H1 (cell line): ENCODE measurements around the gene WAC. TPM values are rescaled to one million over a fixed set of nuclear protein-coding genes. Genes with fewer than 3 reads are reported as not detected.

Experiments used
- CTCF ChIA-PET: fragments of 300-600 bp; sonication (Branson Sonifier 250); formaldehyde crosslinking; loops from one replicate; lab custom pipeline; 2021; ENCODE audit not compliant: partially characterized antibody; lab: Charles Lee
- POLR2A ChIA-PET: fragments of 300-600 bp; sonication (Branson Sonifier 250); formaldehyde crosslinking; loops from one replicate; lab custom pipeline; 2021; ENCODE audit warnings: inconsistent platforms; ENCODE audit not compliant: partially characterized antibody; lab: Charles Lee
- DNase-seq, 2 experiments: peaks; one replicate each; pipeline versions ENCODE4 v3.0.0 to v3.0.0-alpha.2; 2010 to 2022; ENCODE audit warnings: low spot score in 2 of 2, low read depth in 1 of 2, mixed read lengths in 1 of 2
- FAIRE-seq: peaks from 2 replicates; lab custom pipeline; 2011; peaks lifted over from hg19 to GRCh38; lab: Jason Lieb, UNC
- H2AFZ ChIP-seq: 2 replicates; pipeline ENCODE4 v1.8.1; 2012; ENCODE audit warnings: low read length, inconsistent platforms
- H2AK5ac ChIP-seq: 2 replicates; pipeline ENCODE4 v1.6.1; 2013; ENCODE audit warnings: low read depth, low read length
- H2BK120ac ChIP-seq: replicated peaks from 2 replicates; pipeline ENCODE3; 2013; ENCODE audit warnings: low read depth, low read length, inconsistent platforms
- H2BK12ac ChIP-seq: 2 replicates; pipeline ENCODE4 v1.6.1; 2013; ENCODE audit warnings: low read depth, low read length
- H2BK15ac ChIP-seq: 2 replicates; pipeline ENCODE4 v1.6.1; 2013; ENCODE audit warnings: low read length
- H2BK20ac ChIP-seq: 2 replicates; pipeline ENCODE4 v1.6.1; 2013; ENCODE audit warnings: low read length
- H2BK5ac ChIP-seq: 2 replicates; pipeline ENCODE4 v1.6.1; 2013; ENCODE audit warnings: low read depth, low read length
- H3K14ac ChIP-seq: 2 replicates; pipeline ENCODE4 v1.6.1; 2013; ENCODE audit warnings: inconsistent platforms; ENCODE audit not compliant: insufficient read length
- H3K18ac ChIP-seq: 2 replicates; pipeline ENCODE4 v1.6.1; 2013; ENCODE audit warnings: low read length; ENCODE audit errors: extremely low read depth
- H3K23ac ChIP-seq: 2 replicates; pipeline ENCODE4 v1.6.1; 2013; ENCODE audit warnings: inconsistent platforms; ENCODE audit not compliant: insufficient read length
- H3K23me2 ChIP-seq: 2 replicates; pipeline ENCODE4 v1.6.1; 2013; ENCODE audit warnings: low read depth, low read length
- H3K27ac ChIP-seq: 2 replicates; pipeline ENCODE4 v1.6.1; 2011; ENCODE audit warnings: low read depth, low read length, inconsistent platforms
- H3K27me3 ChIP-seq, 4 experiments: replicated peaks in 1 of 4; 1 replicate in 1 of 4; 2 replicates in 3 of 4; pipeline versions ENCODE4 v1.6.1 to v1.8.1; 2011 to 2013; ENCODE audit warnings: low read length in 3 of 4, mild to moderate bottlenecking in 3 of 4, inconsistent platforms in 2 of 4, mixed read lengths in 2 of 4, moderate library complexity in 1 of 4; ENCODE audit not compliant: control insufficient read depth in 3 of 4, insufficient read depth in 3 of 4; ENCODE audit errors: extremely low read depth in 1 of 4
- H3K36me3 ChIP-seq, 4 experiments: 2 replicates each; pipeline versions ENCODE4 v1.6.1 to v1.8.1; 2011 to 2013; ENCODE audit warnings: mild to moderate bottlenecking in 4 of 4, low read length in 3 of 4, moderate library complexity in 2 of 4, control low read depth in 1 of 4, inconsistent platforms in 1 of 4; ENCODE audit not compliant: insufficient read depth in 4 of 4, control insufficient read depth in 2 of 4
- H3K4ac ChIP-seq: replicated peaks from 2 replicates; pipeline ENCODE3; 2013; ENCODE audit warnings: low read length, low read depth, mixed read lengths, inconsistent platforms; ENCODE audit not compliant: insufficient read length
- H3K4me1 ChIP-seq, 4 experiments: replicated peaks in 1 of 4; 1 replicate in 1 of 4; 2 replicates in 3 of 4; pipeline versions ENCODE4 v1.6.1 to v1.8.1; 2011 to 2013; ENCODE audit warnings: low read length in 3 of 4, inconsistent platforms in 2 of 4, mixed read lengths in 1 of 4; ENCODE audit not compliant: insufficient read depth in 4 of 4, control insufficient read depth in 3 of 4
- H3K4me2 ChIP-seq, 2 experiments: 2 replicates each; pipeline versions ENCODE4 v1.6.1 to v1.8.1; 2011 to 2013; ENCODE audit warnings: low read depth in 2 of 2, low read length in 2 of 2, control low read depth in 1 of 2, inconsistent platforms in 1 of 2, mild to moderate bottlenecking in 1 of 2; ENCODE audit not compliant: insufficient read depth in 1 of 2
- H3K4me3 ChIP-seq, 4 experiments: fragments of 200-600, 300-600 bp in 1 of 4; sonication (generic), shearing (Covaris generic), sonication (Bioruptor Twin) in 1 of 4; 2 replicates each; pipeline versions ENCODE4 v1.5.1 to v1.8.1; 2011 to 2016; ENCODE audit warnings: low read length in 4 of 4, low read depth in 3 of 4, control low read depth in 2 of 4, inconsistent platforms in 2 of 4, mild to moderate bottlenecking in 2 of 4, mixed read lengths in 1 of 4, moderate library complexity in 1 of 4; ENCODE audit not compliant: insufficient read depth in 2 of 4; ENCODE audit errors: extremely low read depth in 1 of 4
- H3K56ac ChIP-seq: replicated peaks from 2 replicates; pipeline ENCODE3; 2013; ENCODE audit warnings: low read depth, mild to moderate bottlenecking, mixed read lengths, low read length, inconsistent platforms; ENCODE audit not compliant: insufficient read length
- H3K79me1 ChIP-seq: 2 replicates; pipeline ENCODE4 v1.6.1; 2013; ENCODE audit warnings: low read depth, low read length, control low read depth
- H3K79me2 ChIP-seq, 2 experiments: 2 replicates each; pipeline versions ENCODE4 v1.6.1 to v1.8.1; 2012 to 2013; ENCODE audit warnings: low read length in 2 of 2, mild to moderate bottlenecking in 2 of 2, inconsistent platforms in 1 of 2; ENCODE audit not compliant: insufficient read depth in 2 of 2, control insufficient read depth in 1 of 2
- H3K9ac ChIP-seq, 4 experiments: replicated peaks in 1 of 4; 1 replicate in 1 of 4; 2 replicates in 3 of 4; pipeline versions ENCODE4 v1.6.1 to v1.8.1; 2011 to 2013; ENCODE audit warnings: low read depth in 3 of 4, low read length in 3 of 4, control low read depth in 2 of 4, mild to moderate bottlenecking in 2 of 4, moderate library complexity in 2 of 4, inconsistent platforms in 1 of 4; ENCODE audit errors: extremely low read depth in 1 of 4
- H3K9me3 ChIP-seq, 2 experiments: 2 replicates each; pipeline versions ENCODE4 v1.6.1 to v1.8.1; 2012 to 2013; ENCODE audit warnings: mild to moderate bottlenecking in 2 of 2, moderate library complexity in 2 of 2, control low read depth in 1 of 2, inconsistent platforms in 1 of 2, low read depth in 1 of 2, low read length in 1 of 2, mixed read lengths in 1 of 2; ENCODE audit not compliant: insufficient read depth in 2 of 2
- H4K20me1 ChIP-seq, 2 experiments: replicated peaks in 1 of 2; 2 replicates each; pipeline versions ENCODE3 to v1.8.1; 2011 to 2013; ENCODE audit warnings: inconsistent platforms in 2 of 2, low read length in 2 of 2, mild to moderate bottlenecking in 1 of 2; ENCODE audit not compliant: insufficient read depth in 2 of 2, control insufficient read depth in 1 of 2
- H4K5ac ChIP-seq: 2 replicates; pipeline ENCODE4 v1.6.1; 2013; ENCODE audit warnings: low read length, low read depth, mixed read lengths, inconsistent platforms; ENCODE audit not compliant: insufficient read length
- H4K8ac ChIP-seq: 2 replicates; pipeline ENCODE4 v1.8.0; 2013; ENCODE audit warnings: mild to moderate bottlenecking, moderate library complexity, low read length, inconsistent platforms; ENCODE audit not compliant: insufficient read depth; ENCODE audit errors: extremely low read depth
- H4K91ac ChIP-seq: replicated peaks from 2 replicates; pipeline ENCODE3; 2013; ENCODE audit warnings: low read length, mixed read lengths, inconsistent platforms; ENCODE audit not compliant: insufficient read length
- ASH2L ChIP-seq: fragments of 200-600, 300-600 bp; sonication (generic); IDR thresholded peaks from one replicate; pipeline ENCODE4 v1.7.1; 2017; ENCODE audit warnings: low read length
- CBX8 ChIP-seq: fragments of 300-800, 300-1000 bp; sonication (generic); IDR thresholded peaks from 2 replicates; pipeline ENCODE4 v1.7.1; 2016; ENCODE audit warnings: low read depth, low read length, borderline replicate concordance
- CEBPB ChIP-seq: IDR thresholded peaks from 2 replicates; pipeline ENCODE4 v1.6.1; 2012; ENCODE audit warnings: low read depth, low read length
- CTCF ChIP-seq, 3 experiments: IDR thresholded peaks; 1 replicate in 2 of 3; 2 replicates in 1 of 3; pipeline versions ENCODE4 v1.5.1 to v1.6.1; 2011; ENCODE audit warnings: low read length in 3 of 3, mild to moderate bottlenecking in 3 of 3, inconsistent platforms in 2 of 3, low read depth in 1 of 3, moderate library complexity in 1 of 3; ENCODE audit not compliant: insufficient read depth in 1 of 3; ENCODE audit errors: control extremely low read depth in 1 of 3
- EGR1 ChIP-seq: IDR thresholded peaks from 2 replicates; pipeline ENCODE4 v1.6.1; 2011; ENCODE audit warnings: low read depth, low read length, borderline replicate concordance
- JUN ChIP-seq: IDR thresholded peaks from 2 replicates; pipeline ENCODE4 v1.6.1; 2011; ENCODE audit warnings: low read depth, mild to moderate bottlenecking, improper control_type of control experiment, low read length
- KDM1A ChIP-seq: fragments of 200-600, 300-600 bp; sonication (generic); IDR thresholded peaks from 2 replicates; pipeline ENCODE4 v1.7.1; 2016; ENCODE audit warnings: mild to moderate bottlenecking, low read length, borderline replicate concordance
- KDM4A ChIP-seq: IDR thresholded peaks from one replicate; pipeline ENCODE4 v1.7.1; 2012; ENCODE audit warnings: low read depth, mild to moderate bottlenecking, moderate library complexity, low read length, inconsistent platforms; ENCODE audit not compliant: severe bottlenecking
- NANOG ChIP-seq: IDR thresholded peaks from 2 replicates; pipeline ENCODE4 v1.6.1; 2011; ENCODE audit warnings: low read length, low read depth, mild to moderate bottlenecking, inconsistent platforms; ENCODE audit not compliant: insufficient read depth, poor library complexity, severe bottlenecking
- POLR2A ChIP-seq, 2 experiments: IDR thresholded peaks; 1 replicate in 1 of 2; 2 replicates in 1 of 2; pipeline ENCODE4 v1.6.1; 2011; ENCODE audit warnings: low read depth in 2 of 2, low read length in 2 of 2, mild to moderate bottlenecking in 2 of 2; ENCODE audit errors: control extremely low read depth in 1 of 2
- SIN3A ChIP-seq, 2 experiments: IDR thresholded peaks in 1 of 2; conservative IDR thresholded peaks in 1 of 2; 2 replicates each; pipeline ENCODE4 v1.6.1; 2011 to 2012; ENCODE audit warnings: low read length in 2 of 2, improper control_type of control experiment in 1 of 2, low read depth in 1 of 2, mild to moderate bottlenecking in 1 of 2
- ZNF274 ChIP-seq: IDR thresholded peaks from 2 replicates; pipeline ENCODE4 v1.7.0; 2012; ENCODE audit warnings: low read length, borderline replicate concordance; ENCODE audit errors: extremely low read depth
- WGBS, 2 experiments: shearing (Covaris generic) in 1 of 2; methylation state at CpG; one replicate each; pipeline versions ENCODE4 v1.1.6 to v1.1.7; 2013 to 2015; ENCODE audit warnings: low lambda C conversion rate in 2 of 2, mixed read lengths in 2 of 2, inconsistent platforms in 1 of 2, low coverage in 1 of 2, missing lambda C conversion rate in 1 of 2; ENCODE audit not compliant: insufficient replicate concordance in 2 of 2, insufficient coverage in 1 of 2, insufficient read length in 1 of 2; ENCODE audit errors: extremely low coverage in 1 of 2, missing lambda C conversion rate in 1 of 2; 5-methylcytosine and 5-hydroxymethylcytosine counted together
- polyA plus RNA-seq, 7 experiments: library from polyadenylated mRNA; depleted of rRNA in 3 of 7; stranded (reverse) in 5 of 7; unstranded in 2 of 7; fragments of >200 nt in 5 of 7; fragments of 200-250 nt in 2 of 7; gene quantifications; 1 replicate in 5 of 7; 2 replicates in 1 of 7; 4 replicates in 1 of 7; pipeline versions ENCODE4 v1.2.1 to v1.2.3, GENCODE V29; 2011 to 2013; ENCODE audit warnings: missing spikeins in 2 of 7, mixed read lengths in 2 of 7
- total RNA-seq: library from RNA; stranded (reverse); fragmentation: NEBNext Ultra II Directional; extraction: Animal tissue kit (Norgen Biotek cat#: 25700); gene quantifications from 2 replicates; pipeline ENCODE4 v1.2.1, GENCODE V29; 2021

WAC gene
- total and polyA plus RNA-seq, 2 of the 8 experiments (the other 6 are each of a cell fraction or from before 2014, with no cell fraction given), result 72.9 to 128 TPM

GRCh38 chr10:28495084-28495483, 37.8 kb upstream of the WAC start:
- H4K20me1 ChIP-seq, result no peaks in the 10 kb centered on the region
- no peak for FAIRE-seq
- no peak overlapping the region for H3K9ac ChIP-seq
- 74% methylated on average over 3 of the region's 3 CpGs; no CpG with 5 or more reads in 1 of the 2 experiments for WGBS, 2 experiments
- no peak for TF ChIP-seq CTCF (IDR thresholded peaks at IDR 0.05; ENCODE audit: control extremely low read depth in 1 of 3, insufficient read depth in 1 of 3, low read depth in 1 of 3, low read length in 3 of 3)
- TF ChIP-seq CBX8, result no peak
- no peak for TF ChIP-seq KDM4A
- no peak for TF ChIP-seq POLR2A (IDR thresholded peaks at IDR 0.05; ENCODE audit: control extremely low read depth in 1 of 2, low read depth in 2 of 2, low read length in 2 of 2)
- TF ChIP-seq CEBPB, result no peak
- TF ChIP-seq NANOG, result no peak
- no peak for TF ChIP-seq SIN3A (conservative IDR thresholded peaks at IDR 0.05 in 1 of 2, IDR thresholded peaks at IDR 0.05 in 1 of 2; ENCODE audit: low read depth in 1 of 2, low read length in 2 of 2)
- no peak for TF ChIP-seq ZNF274
- TF ChIP-seq EGR1, result no peak
- no peak for TF ChIP-seq ASH2L
- no peak for TF ChIP-seq KDM1A
- TF ChIP-seq JUN, result no peak
- TF ChIP-seq, all 59 proteins: peak for 0
- Histone ChIP-seq H3K9me3 (no peaks in the 10 kb centered on the region), H3K36me3 (no peaks in the 10 kb centered on the region; a peak in 1 of 8 replicates), H2BK12ac (no peak overlapping the region), H3K56ac (no peak overlapping the region), H3K27me3 (no peaks in the 10 kb centered on the region), H3K4me3 (no peak overlapping the region), H4K8ac (no peak overlapping the region), H3K4me2 (no peak overlapping the region), H2AK5ac (no peak overlapping the region), H3K23ac (no peak overlapping the region), H2BK20ac (no peak overlapping the region), H3K4me1 (no peaks in the 10 kb centered on the region), H3K79me1 (no peaks in the 10 kb centered on the region), H4K91ac (no peak overlapping the region), H2AFZ (no peak overlapping the region), H3K4ac (no peak overlapping the region), H3K14ac (no peak overlapping the region), H2BK120ac (no peak overlapping the region), H3K27ac (no peak overlapping the region), H3K23me2 (no peaks in the 10 kb centered on the region), H4K5ac (no peak overlapping the region), H3K18ac (no peak overlapping the region), H3K79me2 (no peaks in the 10 kb centered on the region), H2BK5ac (no peak overlapping the region), H2BK15ac (no peak overlapping the region)
- CTCF ChIA-PET, result no interaction called here
- POLR2A ChIA-PET, result no interaction called here
- no peak for DNase-seq
